Sigmoid colon (tissue), 7 donors: ENCODE results near the gene CKB. TPM values are rescaled to one million over a fixed set of nuclear protein-coding genes. Genes with fewer than 3 reads are reported as not detected.
A peak's percentile ranks its signal among the peaks of the same experiment; 100 is the strongest.

Experiments
- DNase-seq: peaks from one replicate; pipeline ENCODE4 v3.0.0-alpha.2; 2019
- H3K27ac ChIP-seq, 4 donors: fragments of 200-600 bp; sonication (generic); one replicate each; pipeline ENCODE4 v1.5.1; 2016 to 2019; ENCODE audit warnings: mild to moderate bottlenecking in 1 of 4
- H3K27me3 ChIP-seq, 3 donors: fragments of 200-600 bp; sonication (generic); one replicate each; pipeline ENCODE4 v1.5.1; 2019; ENCODE audit warnings: mild to moderate bottlenecking in 1 of 3
- H3K36me3 ChIP-seq, 4 donors: fragments of 200-600 bp; sonication (generic); one replicate each; pipeline ENCODE4 v1.5.1; 2016 to 2019
- H3K4me1 ChIP-seq, 4 donors: fragments of 200-600 bp; sonication (generic); one replicate each; pipeline ENCODE4 v1.5.1; 2017 to 2019
- H3K4me3 ChIP-seq, 4 donors: fragments of 200-600 bp; sonication (generic); one replicate each; pipeline ENCODE4 v1.5.1; 2017 to 2019; ENCODE audit warnings: mild to moderate bottlenecking in 2 of 4, moderate library complexity in 1 of 4
- H3K9me3 ChIP-seq, 4 donors: fragments of 200-600 bp in 3 of 4; sonication (generic) in 3 of 4; one replicate each; pipeline versions ENCODE4 v1.5.1 to v1.6.1; 2013 to 2019
- CTCF ChIP-seq, 4 experiments: fragments of 450-650 bp in 3 of 4; fragments of 200-600 bp in 1 of 4; IDR thresholded peaks; one replicate each; pipeline ENCODE4 v1.5.1; 2016 to 2019; ENCODE audit warnings: antibody characterized with exemption in 4 of 4, mild to moderate bottlenecking in 3 of 4, moderate library complexity in 2 of 4
- EP300 ChIP-seq, 4 donors: sonication (generic); formaldehyde crosslinking; IDR thresholded peaks; one replicate each; pipeline ENCODE4 v1.6.1; 2017; ENCODE audit warnings: antibody characterized with exemption in 4 of 4
- POLR2A ChIP-seq, 2 donors: fragments of 450-650 bp; IDR thresholded peaks; one replicate each; pipeline ENCODE4 v1.6.1; 2016; ENCODE audit warnings: antibody characterized with exemption in 2 of 2, mild to moderate bottlenecking in 2 of 2, moderate library complexity in 2 of 2
- POLR2AphosphoS5 ChIP-seq, 4 donors: sonication (generic); formaldehyde crosslinking; IDR thresholded peaks; one replicate each; pipeline ENCODE4 v1.6.1; 2017; ENCODE audit warnings: antibody characterized with exemption in 4 of 4
- WGBS, 2 donors: extraction: QIAGEN DNeasy Blood & Tissue Kit; methylation state at CpG; one replicate each; pipeline ENCODE4 v1.1.7; 2013; 5-methylcytosine and 5-hydroxymethylcytosine counted together
- intact Hi-C: fragments of 100-400 bp; cut with DNase I; formaldehyde crosslinking; loops from one replicate; pipeline ENCODE4 v1.15.1; 2023
- polyA plus RNA-seq, 3 donors: library from polyadenylated mRNA; stranded (reverse); fragments of 200-250 nt; gene quantifications; one replicate each; pipeline ENCODE4 v1.2.3, GENCODE V29; 2013
- total RNA-seq, 4 donors: library from RNA; depleted of rRNA; stranded (reverse); fragments of >200 nt; gene quantifications; one replicate each; pipeline ENCODE4 v1.1.0, GENCODE V29; 2016
- donor health status: healthy with polysubstance abuse.
- donor health status: Bipolar disorder and iron deficiency.
- donor health status: healthy.

The CKB gene
- total and polyA plus RNA-seq, 7 donors, result 905 to 2,176 (median 1,347) TPM

GRCh38 chr14:103519837-103520212 is 2.8 kb downstream of the CKB start:
- no peaks in the 10 kb centered on the region for H3K9me3 ChIP-seq
- H3K27me3 ChIP-seq, result no peaks in the 10 kb centered on the region
- TF ChIP-seq CTCF (IDR thresholded peaks at IDR 0.05) (no peak), POLR2AphosphoS5 (IDR thresholded peaks at IDR 0.05) (peak in 1 of 4 donors; percentile 32)
- peak overlapping the region; percentile 86 to 98 (median 93) for H3K27ac ChIP-seq
- peaks cover 5 to 12% (median 11%) of the 10 kb centered on the region in 4 donors for H3K36me3 ChIP-seq
- intact Hi-C loops, result no loop called here
- H3K4me1 ChIP-seq, result peaks cover 0 to 56% (median 51%) of the 10 kb centered on the region in 4 donors
- peak; percentile 76 for DNase-seq
- H3K4me3 ChIP-seq, result peak overlapping the region; percentile 64 to 85 (median 78)
- WGBS, 2 donors, result 62 to 78% methylated on average over 22 of the region's 22 CpGs

GRCh38 chr14:103519043-103519836 is 3.4 kb downstream of the CKB start:
- peak; percentile 76 for DNase-seq
- 47 to 51% methylated on average over 13 of the region's 13 CpGs for WGBS, 2 donors
- Histone ChIP-seq H3K4me1 (peaks cover 0 to 50% (median 45%) of the 10 kb centered on the region in 4 donors), H3K9me3 (no peaks in the 10 kb centered on the region), H3K4me3 (no peak overlapping the region), H3K36me3 (peaks cover 5 to 12% (median 11%) of the 10 kb centered on the region in 4 donors), H3K27ac (peak overlapping the region; percentile 86 to 98 (median 93)), H3K27me3 (no peaks in the 10 kb centered on the region)
- intact Hi-C loops, result no loop called here
- TF ChIP-seq CTCF (IDR thresholded peaks at IDR 0.05) (no peak), POLR2AphosphoS5 (IDR thresholded peaks at IDR 0.05) (peak in 3 of 4 donors; percentile 6 to 73 (median 15)), EP300 (IDR thresholded peaks at IDR 0.05) (no peak), POLR2A (IDR thresholded peaks at IDR 0.05) (no peak)

- Histone ChIP-seq H3K27me3 (no peaks in the 10 kb centered on the region), H3K36me3 (peaks cover 5 to 12% (median 11%) of the 10 kb centered on the region in 4 donors), H3K9me3 (no peaks in the 10 kb centered on the region), H3K4me1 (peaks cover 0 to 53% (median 45%) of the 10 kb centered on the region in 4 donors), H3K27ac (peak overlapping the region; percentile 86 to 98 (median 93)), H3K4me3 (no peak overlapping the region)
- WGBS, 2 donors, result 27 to 54% methylated on average over 9 of the region's 9 CpGs
- intact Hi-C loops, result loop anchor here (1.0 kb wide), 1 partner anchor 28 kb away; no protein-coding TSS in a partner anchor
- DNase-seq, result peak; percentile 92
- TF ChIP-seq POLR2AphosphoS5 (IDR thresholded peaks at IDR 0.05) (peak in 3 of 4 donors; percentile 10 to 72 (median 63)), POLR2A (IDR thresholded peaks at IDR 0.05) (no peak), CTCF (IDR thresholded peaks at IDR 0.05) (peak; percentile 90 to 98 (median 96))
Measured at GRCh38 chr14:103518422-103519042, 4.1 kb downstream of the CKB start.

- intact Hi-C loops, result loop anchor here (1.0 kb wide), 1 partner anchor 28 kb away; no protein-coding TSS in a partner anchor
- WGBS, 2 donors, result 45 to 59% methylated on average over 20 of the region's 20 CpGs
- peaks cover 5 to 12% (median 11%) of the 10 kb centered on the region in 4 donors for H3K36me3 ChIP-seq
- no peaks in the 10 kb centered on the region for H3K27me3 ChIP-seq
- no peaks in the 10 kb centered on the region for H3K9me3 ChIP-seq
- H3K27ac ChIP-seq, result peak overlapping the region; percentile 86 to 98 (median 93)
- TF ChIP-seq EP300 (IDR thresholded peaks at IDR 0.05) (no peak), POLR2AphosphoS5 (IDR thresholded peaks at IDR 0.05) (no peak), POLR2A (IDR thresholded peaks at IDR 0.05) (no peak), CTCF (IDR thresholded peaks at IDR 0.05) (no peak)
- peak; percentile 81 for DNase-seq
- H3K4me1 ChIP-seq, result peaks cover 0 to 53% (median 45%) of the 10 kb centered on the region in 4 donors
- no peak overlapping the region for H3K4me3 ChIP-seq
Measured at GRCh38 chr14:103517721-103518421, 4.8 kb downstream of the CKB start.
